K562 (cell line): Measurements from ENCODE around the gene UBE2M. TPM values are rescaled to one million over a fixed set of nuclear protein-coding genes. Genes with fewer than 3 reads are reported as not detected.

Experiments
- ARID1B ChIP-seq: fragments of 450-650 bp; IDR thresholded peaks from 2 replicates; pipeline ENCODE4 v1.6.1; 2016; ENCODE audit warnings: antibody characterized with exemption, mild to moderate bottlenecking, inconsistent platforms
- FOXM1 ChIP-seq, 2 experiments: fragments of 450-650 bp in 1 of 2; sonication (generic) in 1 of 2; formaldehyde crosslinking in 1 of 2; IDR thresholded peaks; 2 replicates each; pipeline versions ENCODE4 v1.6.1 to v1.9.0; 2017 to 2022; ENCODE audit warnings: low read depth in 2 of 2, mild to moderate bottlenecking in 2 of 2, missing genetic modification reagents in 1 of 2, moderate library complexity in 1 of 2
- FUS ChIP-seq: fragments of 200-400 bp; formaldehyde crosslinking; optimal IDR thresholded peaks from 2 replicates; pipeline ENCODE3; 2017; ENCODE audit warnings: low read depth, low read length
- GABPA ChIP-seq: fragments of 200-800 bp; sonication (Bioruptor generic); conservative IDR thresholded peaks from 2 replicates; pipeline ENCODE4 v1.6.1; 2016; ENCODE audit warnings: low read depth, missing genetic modification characterization, missing compliant biosample characterization
- MBD1 ChIP-seq: fragments of 250-450 bp; sonication (Bioruptor Pico); IDR thresholded peaks from 2 replicates; pipeline ENCODE4 v1.8.0; 2022; ENCODE audit warnings: inconsistent platforms
- NFATC3 ChIP-seq: fragments of 450-650 bp; IDR thresholded peaks from 2 replicates; pipeline ENCODE4 v1.6.1; 2017; ENCODE audit warnings: mild to moderate bottlenecking
- RBFOX2 ChIP-seq: fragments of 200-400 bp; formaldehyde crosslinking; IDR thresholded peaks from 2 replicates; pipeline ENCODE4 v1.6.1; 2017; ENCODE audit warnings: low read depth, mild to moderate bottlenecking, low read length, moderate library complexity
- RFX1 ChIP-seq: fragments of 450-650 bp; IDR thresholded peaks from 2 replicates; pipeline ENCODE4 v1.6.1; 2016; ENCODE audit warnings: mild to moderate bottlenecking, moderate library complexity
- RREB1 ChIP-seq: fragments of 250-450 bp; sonication (Bioruptor Pico); IDR thresholded peaks from 2 replicates; pipeline ENCODE4 v1.4.0; 2020
- STAG1 ChIP-seq: sonication (generic); formaldehyde crosslinking; IDR thresholded peaks from 2 replicates; pipeline ENCODE4 v1.5.0; 2020; ENCODE audit warnings: missing genetic modification reagents, borderline replicate concordance
- ZBTB2 ChIP-seq: fragments of 450-650 bp; IDR thresholded peaks from 2 replicates; pipeline ENCODE4 v1.6.1; 2016; ENCODE audit warnings: antibody characterized with exemption
- ZBTB43 ChIP-seq: sonication (generic); formaldehyde crosslinking; IDR thresholded peaks from 2 replicates; pipeline ENCODE4 v1.8.0; 2023; ENCODE audit warnings: mild to moderate bottlenecking, missing genetic modification reagents
- ZC3H8 ChIP-seq: fragments of 450-650 bp; IDR thresholded peaks from 2 replicates; pipeline ENCODE4 v1.6.1; 2017
- ZFP30 ChIP-seq: fragments of 250-450 bp; sonication (Bioruptor Pico); IDR thresholded peaks from 2 replicates; pipeline ENCODE4 v1.8.0; 2022; ENCODE audit warnings: moderate library complexity, mild to moderate bottlenecking, inconsistent platforms, borderline replicate concordance
- ZNF431 ChIP-seq: sonication (generic); formaldehyde crosslinking; IDR thresholded peaks from 2 replicates; pipeline ENCODE4 v1.8.0; 2022; ENCODE audit warnings: mild to moderate bottlenecking, missing genetic modification reagents
- ZNF586 ChIP-seq: fragments of 450-650 bp; formaldehyde crosslinking; conservative IDR thresholded peaks from 2 replicates; pipeline ENCODE4 v1.4.0; 2020; ENCODE audit warnings: mild to moderate bottlenecking, moderate library complexity
- ZNF778 ChIP-seq: fragments of 450-650 bp; formaldehyde crosslinking; IDR thresholded peaks from 2 replicates; pipeline ENCODE4 v1.4.0; 2020; ENCODE audit warnings: mild to moderate bottlenecking, moderate library complexity
- polyA plus RNA-seq, 8 experiments: library from polyadenylated mRNA; depleted of rRNA in 4 of 8; stranded (reverse) in 5 of 8; unstranded in 3 of 8; fragments of >200 nt; fragmentation: Nextera tagmentation in 2 of 8; fragmentation: Illumina TruSeq in 1 of 8; extraction: Ambion mirVana in 2 of 8; extraction: Trizol in 1 of 8; gene quantifications; 2 replicates each; pipeline versions ENCODE4 v1.2.1 to v1.2.3, GENCODE V29; 2011 to 2014; ENCODE audit warnings: inconsistent platforms in 1 of 8, missing spikeins in 1 of 8
- total RNA-seq, 7 experiments: library from RNA; depleted of rRNA in 6 of 7; stranded (reverse); fragments of >200 nt in 6 of 7; fragmentation: Illumina TruSeq in 2 of 7; extraction: Trizol in 2 of 7; gene quantifications; 2 replicates each; pipeline versions ENCODE4 v1.2.1 to v1.2.3, GENCODE V29; 2011 to 2021; ENCODE audit warnings: low replicate concordance in 1 of 7

Gene UBE2M
- total and polyA plus RNA-seq, 9 of the 15 experiments (the other 6 are each of a cell fraction or from before 2014, with no cell fraction given), result 0.92 to 163 (median 85.7) TPM

- TF ChIP-seq GABPA (peak; percentile 99), MBD1 (no peak), ZNF431 (CRISPR knock-in tag) (peak; percentile 75), RFX1 (no peak), ZBTB2 (peak; percentile 99), STAG1 (no peak), ZC3H8 (no peak), FOXM1 (IDR thresholded peaks at IDR 0.05; ENCODE audit: low read depth) (no peak), FOXM1 (CRISPR knock-in tag; IDR thresholded peaks at IDR 0.05; ENCODE audit: low read depth) (no peak; the same call in 1 of the 2 replicates), ARID1B (0 out of 2 replicates have a peak, but pooled peaks have one; percentile 24), ZNF778 (no peak), ZBTB43 (CRISPR knock-in tag) (no peak), ZFP30 (CRISPR knock-in tag) (no peak), RREB1 (CRISPR knock-in tag) (no peak), FUS (no peak), RBFOX2 (peak; percentile 85), ZNF586 (no peak), NFATC3 (no peak; the same call in 1 of the 2 replicates)
Observed at GRCh38 chr19:58554494-58555368, 3.7 kb downstream of the UBE2M start, which contains the start of gene CHMP2A (continued).
